ENCODE data around the gene STYX. TPM values are rescaled to one million over a fixed set of nuclear protein-coding genes. Genes with fewer than 3 reads are reported as not detected.

STYX gene
- total RNA-seq, 2 experiments from 2014 or later: 15.9 to 17.0 TPM

DNA sequence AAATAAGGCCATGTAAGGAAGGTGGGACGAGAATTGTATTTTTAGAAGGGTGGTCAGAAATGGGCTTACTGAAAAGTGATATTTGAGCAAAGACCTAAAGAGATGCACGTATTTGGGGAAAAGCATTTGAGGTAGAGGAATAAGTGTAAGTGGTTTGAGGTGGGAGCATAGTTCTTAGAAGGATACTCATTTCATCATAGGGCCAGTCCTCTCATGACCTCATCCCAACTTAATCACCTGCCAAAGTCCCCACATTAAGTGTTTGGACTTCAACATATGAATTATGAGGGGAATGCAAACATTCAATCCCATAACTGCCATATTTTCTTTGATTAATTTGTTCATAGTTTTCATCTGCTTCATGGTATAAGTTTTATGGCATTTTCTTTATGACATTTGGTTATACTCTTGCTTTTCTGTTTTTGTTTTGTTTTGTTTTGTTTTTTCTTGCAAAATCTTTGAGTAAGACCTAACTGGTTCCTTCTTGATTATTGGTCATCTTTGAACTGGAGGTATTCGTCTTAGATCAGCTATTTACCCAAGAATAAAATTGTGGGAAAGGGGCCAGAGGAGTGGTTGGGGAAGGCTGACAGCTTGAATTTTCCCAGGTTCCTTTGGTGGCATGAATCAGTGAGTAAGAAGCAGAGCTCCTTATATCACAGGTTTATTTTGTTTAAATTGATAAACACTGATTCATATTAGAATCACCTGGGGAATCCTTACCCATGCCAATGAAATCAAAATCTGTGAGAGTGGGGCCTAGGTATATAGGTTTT lies 37.3 kb downstream of the STYX start:
- intact Hi-C loops (cut with micrococcal nuclease): no loop called here
- Mint-ChIP-seq H3K4me3 (no peak overlapping the region), H3K4me1 (ENCODE audit: low read depth) (peaks cover 22% of the 10 kb centered on the region), H3K36me3 (peaks cover 36% of the 10 kb centered on the region), H3K9me3 (no peaks in the 10 kb centered on the region), H3K27ac (no peak overlapping the region), H3K27me3 (no peaks in the 10 kb centered on the region)
- no peak for DNase-seq
- POLR2A ChIA-PET: no interaction called here
- CTCF ChIA-PET: interaction anchor here (0.6 kb wide), 1 partner anchor 55 kb away, joined by 3 read pairs; no protein-coding TSS in a partner anchor

DNA sequence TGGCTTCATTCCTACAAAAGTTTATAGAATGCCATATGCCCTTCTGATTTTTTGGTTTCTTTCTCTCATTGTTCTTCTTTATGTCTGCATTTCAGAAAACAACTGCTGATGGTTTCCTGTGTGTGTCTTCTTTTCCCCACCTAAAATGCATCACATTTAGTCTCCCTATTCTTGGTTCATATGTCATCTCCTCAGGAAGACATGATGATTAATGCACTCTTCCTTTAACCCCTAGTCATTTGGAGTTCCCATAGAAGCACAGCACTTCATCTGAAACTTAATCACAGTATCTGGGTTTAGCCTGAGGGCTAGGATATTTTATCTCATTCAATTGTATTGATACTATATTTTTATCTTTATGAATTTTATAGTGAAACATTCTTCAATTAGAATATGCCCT lies 39.9 kb downstream of the STYX start:
- Mint-ChIP-seq H3K27ac (peak overlapping the region; percentile 68), H3K4me1 (ENCODE audit: low read depth) (peaks cover 9% of the 10 kb centered on the region), H3K9me3 (no peaks in the 10 kb centered on the region), H3K36me3 (peaks cover 37% of the 10 kb centered on the region), H3K4me3 (no peak overlapping the region), H3K27me3 (no peaks in the 10 kb centered on the region)
- DNase-seq: no peak
- intact Hi-C loops (cut with micrococcal nuclease): no loop called here
- CTCF ChIA-PET: no interaction called here
- POLR2A ChIA-PET: no interaction called here

DNA sequence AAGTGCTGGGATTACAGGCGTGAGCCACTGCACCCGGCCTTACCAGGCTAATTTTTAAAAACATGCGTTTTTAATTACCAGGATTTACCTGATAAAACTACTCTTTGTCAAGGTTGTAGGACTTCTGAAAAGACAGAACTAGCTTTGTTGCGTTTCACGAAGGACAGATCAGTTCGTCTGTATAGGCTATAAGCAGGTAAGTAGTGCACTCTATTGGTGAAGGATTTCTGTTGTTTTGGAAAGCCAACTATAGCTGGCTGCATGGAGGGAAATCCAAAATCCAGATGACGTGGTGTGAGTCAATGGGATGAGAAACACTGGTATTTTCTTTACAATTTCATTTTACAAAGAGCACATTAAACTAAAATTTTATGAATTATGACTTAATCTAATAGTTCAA lies 46.9 kb downstream of the STYX start:
- H3K4me3 Mint-ChIP-seq: no peak overlapping the region
- no peak for DNase-seq
- intact Hi-C loops (cut with micrococcal nuclease): loop anchor here (5.0 kb wide), 1 partner anchor 70 kb away; the partner anchor contains the start of gene PSMC6
- POLR2A ChIA-PET: interaction anchor here (1.1 kb wide), 1 partner anchor 14 kb away, joined by 4 read pairs; no protein-coding TSS in a partner anchor
- H3K27me3 Mint-ChIP-seq: no peaks in the 10 kb centered on the region
- no peaks in the 10 kb centered on the region for H3K9me3 Mint-ChIP-seq
- H3K4me1 Mint-ChIP-seq (ENCODE audit: low read depth): no peaks in the 10 kb centered on the region
- peaks cover 17% of the 10 kb centered on the region for H3K36me3 Mint-ChIP-seq
- H3K27ac Mint-ChIP-seq: no peak overlapping the region
- CTCF ChIA-PET: no interaction called here

DNA sequence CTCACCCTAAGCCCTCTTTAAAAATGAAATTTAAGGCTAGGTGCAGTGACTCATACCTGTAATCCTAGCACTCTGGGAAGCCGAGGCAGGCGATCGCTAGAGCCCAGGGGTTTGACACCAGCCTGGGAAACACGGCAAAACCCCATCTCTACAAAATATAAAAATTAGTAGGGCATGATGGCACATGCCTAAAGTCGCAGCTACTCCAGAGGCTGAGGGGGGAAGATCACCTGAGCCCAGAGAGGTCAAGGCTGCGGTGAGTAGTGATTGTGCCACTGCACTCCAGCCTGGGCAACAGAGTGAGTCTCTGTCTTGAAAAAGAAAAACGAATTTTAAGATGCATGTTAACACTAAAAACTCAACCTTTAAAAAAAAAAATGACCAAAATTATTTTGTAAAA lies 48.7 kb downstream of the STYX start:
- no peak for DNase-seq
- no peak overlapping the region for H3K27ac Mint-ChIP-seq
- no peaks in the 10 kb centered on the region for H3K9me3 Mint-ChIP-seq
- H3K4me3 Mint-ChIP-seq: no peak overlapping the region
- peaks cover 12% of the 10 kb centered on the region for H3K36me3 Mint-ChIP-seq
- ChIA-PET POLR2A (no interaction called here), CTCF (no interaction called here)
- H3K27me3 Mint-ChIP-seq: no peaks in the 10 kb centered on the region
- intact Hi-C loops (cut with micrococcal nuclease): loop anchor here (5.0 kb wide), 1 partner anchor 71 kb away; the partner anchor contains the start of gene PSMC6
- H3K4me1 Mint-ChIP-seq (ENCODE audit: low read depth): no peaks in the 10 kb centered on the region

DNA sequence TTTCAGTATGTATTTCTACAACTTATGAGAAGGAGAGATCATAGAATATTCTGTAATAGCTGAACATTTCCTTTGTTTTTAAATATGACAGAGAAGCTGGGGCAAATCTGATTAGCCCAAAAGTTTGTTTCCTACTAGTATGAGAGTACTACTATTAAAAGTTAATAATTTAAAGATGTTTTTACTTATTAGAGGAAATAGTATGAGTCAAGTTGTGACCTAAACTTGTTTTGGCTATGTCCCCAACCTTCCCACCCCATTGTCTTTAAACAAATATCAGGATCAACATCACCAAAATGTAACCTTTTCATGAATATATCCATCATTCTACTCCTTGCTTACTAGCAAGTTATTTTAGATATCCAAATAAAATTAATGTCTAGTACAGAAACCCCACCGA lies 50.9 kb downstream of the STYX start:
- H3K27ac Mint-ChIP-seq: no peak overlapping the region
- H3K4me1 Mint-ChIP-seq (ENCODE audit: low read depth): no peaks in the 10 kb centered on the region
- no peak overlapping the region for H3K4me3 Mint-ChIP-seq
- POLR2A ChIA-PET: no interaction called here
- H3K36me3 Mint-ChIP-seq: peaks cover 9% of the 10 kb centered on the region
- CTCF ChIA-PET: interaction anchor here (1.0 kb wide), 1 partner anchor 180 kb away, joined by 3 read pairs; no protein-coding TSS in a partner anchor
- DNase-seq: no peak
- no peaks in the 10 kb centered on the region for H3K27me3 Mint-ChIP-seq
- intact Hi-C loops (cut with micrococcal nuclease): no loop called here
- no peaks in the 10 kb centered on the region for H3K9me3 Mint-ChIP-seq

DNA sequence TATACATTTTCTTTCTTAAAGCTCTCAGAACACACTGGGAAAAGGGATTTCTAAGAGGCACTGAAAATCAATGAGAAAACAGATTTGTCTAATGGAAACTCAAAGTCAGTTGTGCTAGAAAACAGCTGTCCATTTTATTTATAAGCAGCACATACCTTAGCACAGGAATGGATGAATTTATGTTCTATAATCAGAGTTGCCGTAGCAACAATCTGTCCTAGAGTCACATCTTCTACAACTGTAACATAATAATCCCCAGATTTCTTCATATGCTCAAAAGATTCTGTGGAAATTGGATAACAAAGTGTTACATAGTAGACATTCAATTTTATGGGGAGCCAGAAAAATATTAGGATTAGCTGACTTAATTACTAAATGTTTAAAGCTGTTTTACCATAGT lies 51.7 kb downstream of the STYX start:
- ChIA-PET CTCF (no interaction called here), POLR2A (no interaction called here)
- no peak for DNase-seq
- Mint-ChIP-seq H3K27ac (no peak overlapping the region), H3K4me1 (ENCODE audit: low read depth) (no peaks in the 10 kb centered on the region), H3K4me3 (no peak overlapping the region), H3K27me3 (no peaks in the 10 kb centered on the region), H3K36me3 (peaks cover 11% of the 10 kb centered on the region), H3K9me3 (no peaks in the 10 kb centered on the region)
- intact Hi-C loops (cut with micrococcal nuclease): no loop called here

DNA sequence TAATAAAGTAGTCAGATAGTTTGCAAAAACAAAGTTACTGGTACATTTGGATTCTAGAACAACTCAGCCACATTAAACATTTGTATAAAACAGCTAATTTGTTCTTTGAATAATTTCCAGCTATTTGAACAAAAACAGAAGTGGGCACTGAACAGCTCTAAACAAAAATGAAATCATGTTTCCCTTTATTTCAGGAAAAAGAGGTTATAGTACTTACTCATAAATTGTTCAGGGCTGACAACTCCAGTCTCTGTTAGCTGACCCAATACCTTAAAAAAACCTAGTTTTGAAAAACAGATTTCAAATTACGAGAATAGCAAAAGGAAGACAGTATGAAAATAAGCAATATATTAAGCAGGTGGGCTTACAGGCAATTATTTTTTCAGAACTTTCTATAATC lies 53.2 kb downstream of the STYX start:
- Mint-ChIP-seq H3K27me3 (no peaks in the 10 kb centered on the region), H3K4me3 (no peak overlapping the region)
- no peak for DNase-seq

DNA sequence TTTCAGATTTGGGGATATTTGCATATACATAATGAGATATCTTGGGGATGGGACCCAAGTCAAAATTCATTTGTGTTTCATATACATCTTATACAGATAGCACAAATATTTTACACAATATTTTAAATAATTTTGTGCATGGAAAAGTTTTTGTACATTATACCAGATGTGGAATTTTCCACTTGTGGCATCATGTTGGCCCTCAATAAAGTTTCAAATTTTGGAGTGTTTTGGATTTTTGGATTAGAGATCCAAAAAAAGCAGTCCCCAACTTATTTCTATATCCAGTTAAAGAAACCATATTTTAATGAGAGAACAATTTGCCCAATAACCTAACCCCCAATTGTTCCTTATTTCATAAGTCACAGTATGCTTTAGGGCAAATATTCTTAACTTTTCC lies 56.9 kb downstream of the STYX start:
- ChIA-PET POLR2A (no interaction called here), CTCF (no interaction called here)
- Mint-ChIP-seq H3K4me3 (no peak overlapping the region), H3K4me1 (ENCODE audit: low read depth) (peaks cover 34% of the 10 kb centered on the region), H3K27ac (no peak overlapping the region), H3K27me3 (no peaks in the 10 kb centered on the region), H3K9me3 (no peaks in the 10 kb centered on the region), H3K36me3 (peaks cover 2% of the 10 kb centered on the region)
- intact Hi-C loops (cut with micrococcal nuclease): no loop called here
- DNase-seq: no peak

More for the DNA sequence above, 53.2 kb downstream of the STYX start:
- H3K36me3 Mint-ChIP-seq: peaks cover 8% of the 10 kb centered on the region
- intact Hi-C loops (cut with micrococcal nuclease): no loop called here
- no peak overlapping the region for H3K27ac Mint-ChIP-seq
- H3K9me3 Mint-ChIP-seq: no peaks in the 10 kb centered on the region
- ChIA-PET POLR2A (interaction anchor here (0.6 kb wide), 1 partner anchor 609 kb away, joined by 3 read pairs; no protein-coding TSS in a partner anchor), CTCF (no interaction called here)
- peaks cover 8% of the 10 kb centered on the region for H3K4me1 Mint-ChIP-seq (ENCODE audit: low read depth)

DNA sequence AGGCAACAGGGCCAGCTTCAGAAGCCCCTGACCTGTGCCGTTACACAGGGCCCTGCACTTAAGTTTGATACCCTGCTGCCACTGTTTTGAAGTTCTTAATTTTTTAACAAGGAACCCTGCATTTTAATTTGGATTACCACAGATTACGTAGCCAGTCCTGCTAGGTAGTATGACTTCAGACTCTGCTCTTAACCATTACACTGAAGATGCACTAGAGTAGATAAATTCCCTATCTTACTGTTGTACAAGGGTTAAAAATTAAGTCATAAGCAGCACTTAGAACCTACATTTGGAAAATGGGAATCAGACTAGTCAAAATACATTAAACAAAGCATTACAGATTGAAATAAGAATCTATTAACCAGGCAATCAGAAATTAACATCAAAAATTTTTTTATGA lies 59.2 kb downstream of the STYX start:
- CTCF ChIA-PET: no interaction called here
- POLR2A ChIA-PET: no interaction called here

DNA sequence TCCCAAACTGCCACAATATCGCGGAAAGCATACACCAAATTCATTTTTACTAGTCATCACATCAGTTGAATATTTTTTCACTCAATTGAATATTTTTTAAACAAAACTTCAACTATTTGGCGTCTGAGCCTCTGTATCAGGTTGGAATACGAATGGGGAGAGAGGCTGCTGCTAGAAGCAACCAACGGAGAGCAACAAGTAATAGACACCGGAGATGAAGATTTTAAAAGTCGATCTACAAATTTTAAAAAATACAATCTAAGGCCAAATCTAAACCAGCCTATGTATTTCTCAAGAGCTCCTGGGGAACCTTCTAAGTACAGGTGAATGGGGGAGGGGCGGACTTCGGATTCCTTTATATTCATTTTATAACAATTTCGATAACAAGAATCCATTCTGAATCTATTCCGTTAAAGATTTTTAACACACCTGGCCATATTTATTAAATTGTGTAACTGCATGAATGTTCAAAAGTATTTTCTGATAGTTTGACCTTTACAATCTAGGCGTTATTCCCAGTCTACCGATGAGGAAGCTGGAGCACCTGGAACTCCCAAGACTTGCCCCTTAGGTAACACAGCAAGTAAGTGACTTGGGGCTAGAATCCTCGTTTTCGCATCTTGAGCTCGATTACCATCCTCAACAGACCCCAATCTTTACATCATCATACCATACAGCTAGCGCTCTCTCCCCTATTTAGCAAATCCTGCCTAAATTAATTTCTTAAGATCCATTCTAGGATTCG lies 60.2 kb downstream of the STYX start:
- POLR2A ChIA-PET: interaction anchor here (0.5 to 0.8 kb wide), 2 partner anchors 130 to 362 kb away, joined by 3 read pairs; no protein-coding TSS in a partner anchor
- peak overlapping the region; percentile 54 for H3K27ac Mint-ChIP-seq
- H3K4me3 Mint-ChIP-seq: peak overlapping the region; percentile 94
- H3K36me3 Mint-ChIP-seq: peaks cover 2% of the 10 kb centered on the region
- intact Hi-C loops (cut with micrococcal nuclease): loop anchor here (2.0 kb wide), 1 partner anchor 47 kb away; no protein-coding TSS in a partner anchor
- peaks cover 41% of the 10 kb centered on the region for H3K4me1 Mint-ChIP-seq (ENCODE audit: low read depth)
- no peaks in the 10 kb centered on the region for H3K27me3 Mint-ChIP-seq
- no peak for DNase-seq
- CTCF ChIA-PET: no interaction called here
- no peaks in the 10 kb centered on the region for H3K9me3 Mint-ChIP-seq

More for the DNA sequence above, 59.2 kb downstream of the STYX start:
- intact Hi-C loops (cut with micrococcal nuclease): no loop called here
- peak overlapping the region; percentile 33 for H3K4me3 Mint-ChIP-seq
- DNase-seq: no peak
- H3K9me3 Mint-ChIP-seq: no peaks in the 10 kb centered on the region
- H3K27me3 Mint-ChIP-seq: no peaks in the 10 kb centered on the region
- peaks cover 2% of the 10 kb centered on the region for H3K36me3 Mint-ChIP-seq
- peaks cover 41% of the 10 kb centered on the region for H3K4me1 Mint-ChIP-seq (ENCODE audit: low read depth)
- no peak overlapping the region for H3K27ac Mint-ChIP-seq

DNA sequence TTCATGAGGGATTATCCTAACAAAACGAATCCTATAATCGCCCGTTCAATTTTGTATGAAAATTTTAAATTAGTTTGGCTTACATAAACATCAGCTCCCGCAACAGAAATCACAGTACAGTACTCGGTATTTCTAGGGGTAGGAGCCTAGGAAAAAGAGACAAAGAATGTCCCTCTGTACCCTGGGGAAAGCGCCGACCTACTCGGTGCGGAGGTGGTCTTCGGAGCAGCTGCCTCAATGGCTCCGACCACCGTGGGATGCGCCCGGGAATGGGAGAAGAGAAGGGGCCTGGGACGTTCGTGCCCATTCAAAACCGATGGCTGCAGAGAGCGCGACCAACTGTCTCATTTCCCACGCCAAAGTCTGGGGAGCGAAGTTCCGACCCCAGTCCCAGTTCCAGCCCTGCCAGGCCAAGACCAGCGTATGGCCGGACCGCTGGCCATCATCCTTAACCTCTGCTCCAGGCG lies 60.8 kb downstream of the STYX start:
- ChIA-PET CTCF (no interaction called here), POLR2A (interaction anchor here (0.6 to 0.8 kb wide), 3 partner anchors 14 to 362 kb away, joined by 3 to 4 read pairs (median 3); no protein-coding TSS in a partner anchor)
- Mint-ChIP-seq H3K36me3 (peaks cover 2% of the 10 kb centered on the region), H3K27me3 (no peaks in the 10 kb centered on the region), H3K4me1 (ENCODE audit: low read depth) (peaks cover 41% of the 10 kb centered on the region), H3K4me3 (peak overlapping the region; percentile 94), H3K27ac (peak overlapping the region; percentile 54), H3K9me3 (no peaks in the 10 kb centered on the region)
- intact Hi-C loops (cut with micrococcal nuclease): loop anchor here (1.0 to 2.0 kb wide), 4 partner anchors 48 to 238 kb away; partner anchors contain the start of genes GPR137C, PSMC6, STYX and TXNDC16
- no peak for DNase-seq
